Activated gamma-delta T cell treated with anti-CD3 and anti-CD28 coated beads, Interleukin-2, amount 50 U/mL, for 16 hours (primary cell): ENCODE data around the gene PIF1.
"Not testable (repeated sequence)": the region's sequence is repeated elsewhere in the genome, so short reads cannot be mapped to it uniquely, and the experiment has no call there.

Experiments
- DNase-seq: peaks from one replicate; pipeline ENCODE4 v3.0.0-alpha.2; 2020; ENCODE audit warnings: low read depth

PIF1 gene

GRCh38 chr15:64847876-64848716, 22.6 kb upstream of the PIF1 start:
- DNase-seq: no peak

GRCh38 chr15:64847448-64847847, 22.0 kb upstream of the PIF1 start:
- DNase-seq: no peak

- no peak for DNase-seq
These were observed 21.6 kb upstream of the PIF1 start for GRCh38 chr15:64847016-64847415.

GRCh38 chr15:64845831-64846595, 20.6 kb upstream of the PIF1 start:
- no peak for DNase-seq

- no peak for DNase-seq
These were observed 19.8 kb upstream of the PIF1 start for GRCh38 chr15:64845183-64845611.

GRCh38 chr15:64844576-64845145, 19.2 kb upstream of the PIF1 start:
- DNase-seq: no peak

- no peak for DNase-seq
These were observed 18.5 kb upstream of the PIF1 start for GRCh38 chr15:64843991-64844390.

GRCh38 chr15:64842986-64843561, 17.6 kb upstream of the PIF1 start:
- no peak for DNase-seq

GRCh38 chr15:64842096-64842939, 16.9 kb upstream of the PIF1 start:
- DNase-seq: no peak

GRCh38 chr15:64841344-64842095, 16.1 kb upstream of the PIF1 start, which contains the start of gene PLEKHO2:
PLEKHO2 (plus strand) TSS chr15:64841915; CDS start chr15:64842017, 102 bp downstream.
- peak; percentile 81 for DNase-seq

- DNase-seq: no peak
These were observed 15.6 kb upstream of the PIF1 start for GRCh38 chr15:64841060-64841343.

GRCh38 chr15:64837502-64837901, 12.1 kb upstream of the PIF1 start:
- DNase-seq: no peak

GRCh38 chr15:64836023-64836536, 10.6 kb upstream of the PIF1 start:
- no peak for DNase-seq

- DNase-seq: no peak
These were observed 8.2 kb upstream of the PIF1 start for GRCh38 chr15:64833690-64834089.

- DNase-seq: no peak
These were observed 3.5 kb upstream of the PIF1 start for GRCh38 chr15:64828985-64829384.

GRCh38 chr15:64824929-64825430, 467 bp downstream of the PIF1 start:
- no peak for DNase-seq

GRCh38 chr15:64816452-64816851, 9.0 kb downstream of the PIF1 start:
- no peak for DNase-seq

- DNase-seq: not testable (repeated sequence)
These were observed 10.5 kb downstream of the PIF1 start for GRCh38 chr15:64814965-64815364.

GRCh38 chr15:64814283-64814682, 11.2 kb downstream of the PIF1 start:
- DNase-seq: not testable (repeated sequence)

GRCh38 chr15:64813075-64813474, 12.4 kb downstream of the PIF1 start:
- no peak for DNase-seq
